PC-3 (cell line): ENCODE data around the gene CFAP221. TPM values are rescaled to one million over a fixed set of nuclear protein-coding genes. Genes with fewer than 3 reads are reported as not detected.

Experiments used
- ATAC-seq: fragments of 200-7000 bp; cut with Tn5 transposase; 2 replicates; pipeline ENCODE4 v1.9.1; 2020; ENCODE audit warnings: mild to moderate bottlenecking, moderate library complexity
- BruUV-seq: library from RNA; stranded (reverse); fragments of 400-500 nt; replicated peaks from 2 replicates; lab custom pipeline; 2021; lab: Mats Ljungman, UMichigan
- CTCF ChIA-PET: fragments of 300-600 bp; sonication (Branson Sonifier 250); formaldehyde crosslinking; loops from one replicate; lab custom pipeline; 2022; ENCODE audit warnings: antibody characterized with exemption; lab: Charles Lee
- POLR2A ChIA-PET: fragments of 300-600 bp; sonication (Branson Sonifier 250); formaldehyde crosslinking; loops from one replicate; lab custom pipeline; 2022; ENCODE audit warnings: antibody characterized with exemption; ENCODE audit not compliant: unreplicated experiment; lab: Charles Lee
- DNase-seq: peaks from one replicate; pipeline ENCODE4 v3.0.0-alpha.2; 2015
- H2AFZ ChIP-seq: fragments of 300-600 bp; sonication (generic); 2 replicates; pipeline ENCODE4 v1.6.0; 2016; ENCODE audit warnings: antibody characterized with exemption, low read length
- H3F3A ChIP-seq: fragments of 300-600 bp; sonication (generic); one replicate; pipeline ENCODE4 v1.6.0; 2017; ENCODE audit warnings: antibody characterized with exemption, low read length, control low read depth, mild to moderate bottlenecking; ENCODE audit not compliant: unreplicated experiment
- H3K27ac ChIP-seq: fragments of 300-600 bp; sonication (generic); 2 replicates; pipeline ENCODE4 v1.5.1; 2016; ENCODE audit warnings: mild to moderate bottlenecking, low read length
- H3K27me3 ChIP-seq: fragments of 300-600 bp; sonication (generic); 2 replicates; pipeline ENCODE4 v1.6.1; 2016; ENCODE audit warnings: low read length, mixed read lengths
- H3K36me3 ChIP-seq: fragments of 300-600 bp; sonication (generic); 2 replicates; pipeline ENCODE4 v1.6.1; 2016; ENCODE audit warnings: low read depth, mixed run types, low read length, mixed read lengths
- H3K4me1 ChIP-seq: fragments of 300-600 bp; sonication (generic); 2 replicates; pipeline ENCODE4 v1.5.1; 2016; ENCODE audit warnings: low read length; ENCODE audit not compliant: insufficient read depth
- H3K4me2 ChIP-seq: fragments of 300-600 bp; sonication (generic); 2 replicates; pipeline ENCODE4 v1.6.0; 2016; ENCODE audit warnings: low read length
- H3K4me3 ChIP-seq: fragments of 300-600 bp; sonication (generic); 2 replicates; pipeline ENCODE4 v1.5.1; 2016; ENCODE audit warnings: mild to moderate bottlenecking, low read length, mixed read lengths
- H3K79me2 ChIP-seq: fragments of 300-600 bp; sonication (generic); 2 replicates; pipeline ENCODE4 v1.6.1; 2017; ENCODE audit warnings: low read length, mixed read lengths
- H3K9ac ChIP-seq: fragments of 300-600 bp; sonication (generic); 2 replicates; pipeline ENCODE4 v1.6.0; 2016; ENCODE audit warnings: mild to moderate bottlenecking, low read length
- H3K9me2 ChIP-seq: fragments of 300-600 bp; sonication (generic); replicated peaks from 2 replicates; pipeline ENCODE4 v1.6.1; 2016; ENCODE audit warnings: mixed run types, low read length, mixed read lengths
- H3K9me3 ChIP-seq: fragments of 300-600 bp; sonication (generic); 2 replicates; pipeline ENCODE4 v1.6.1; 2016; ENCODE audit warnings: low read length, mixed read lengths
- H4K20me1 ChIP-seq: fragments of 300-600 bp; sonication (generic); 2 replicates; pipeline ENCODE4 v1.6.1; 2016; ENCODE audit warnings: low read length, mixed read lengths
- CTCF ChIP-seq: fragments of 300-600 bp; sonication (generic); conservative IDR thresholded peaks from 2 replicates; pipeline ENCODE4 v1.5.1; 2017; ENCODE audit warnings: antibody characterized with exemption, low read depth, mild to moderate bottlenecking, low read length
- EZH2 ChIP-seq: fragments of 300-600 bp; sonication (generic); IDR thresholded peaks from one replicate; pipeline ENCODE4 v1.6.1; 2017; ENCODE audit warnings: antibody characterized with exemption, mild to moderate bottlenecking, low read length; ENCODE audit not compliant: unreplicated experiment
- EZH2phosphoT487 ChIP-seq: fragments of 300-600 bp; sonication (generic); IDR thresholded peaks from 2 replicates; pipeline ENCODE4 v1.6.1; 2018; ENCODE audit warnings: mild to moderate bottlenecking, antibody characterized with exemption, low read length, borderline replicate concordance
- intact Hi-C: fragments of 100-400 bp; cut with micrococcal nuclease; formaldehyde crosslinking; loops from 2 replicates; pipeline ENCODE4 v1.9.0; 2023
- total RNA-seq: library from RNA; depleted of rRNA; stranded (reverse); fragments of >200 nt; gene quantifications from 2 replicates; pipeline ENCODE4 v1.2.3, GENCODE V29; 2014

The CFAP221 gene
- total RNA-seq, 1 experiment from 2014 or later = not detected

GRCh38 chr2:119521433-119522050 is 22.7 kb upstream of the CFAP221 start:
- Histone ChIP-seq H3K27me3 (peaks cover 36% of the 10 kb centered on the region), H3F3A (no peaks in the 10 kb centered on the region), H3K4me2 (no peak overlapping the region), H3K9me3 (no peaks in the 10 kb centered on the region), H4K20me1 (no peaks in the 10 kb centered on the region), H3K4me1 (no peaks in the 10 kb centered on the region), H3K9me2 (no peaks in the 10 kb centered on the region), H3K36me3 (no peaks in the 10 kb centered on the region), H3K4me3 (no peak overlapping the region), H3K9ac (no peak overlapping the region), H3K27ac (no peak overlapping the region), H2AFZ (no peak overlapping the region), H3K79me2 (no peaks in the 10 kb centered on the region)
- TF ChIP-seq EZH2phosphoT487 (no peak), CTCF (no peak), EZH2 (no peak)
- no TSS peak for BruUV-seq
- POLR2A ChIA-PET = no interaction called here
- DNase-seq (no peak), ATAC-seq (no peak)
- intact Hi-C loops = no loop called here
- CTCF ChIA-PET = no interaction called here

GRCh38 chr2:119522671-119523070 is 21.6 kb upstream of the CFAP221 start:
- POLR2A ChIA-PET = no interaction called here
- intact Hi-C loops = no loop called here
- H3K9ac ChIP-seq = no peak overlapping the region
- no peak overlapping the region for H3K27ac ChIP-seq
- no peaks in the 10 kb centered on the region for H3K9me2 ChIP-seq
- BruUV-seq = no TSS peak
- no peak overlapping the region for H2AFZ ChIP-seq
- no peak overlapping the region for H3K4me3 ChIP-seq
- no peaks in the 10 kb centered on the region for H3F3A ChIP-seq
- ATAC-seq (no peak), DNase-seq (no peak)
- no peaks in the 10 kb centered on the region for H3K9me3 ChIP-seq
- CTCF ChIA-PET = no interaction called here
- H3K4me2 ChIP-seq = no peak overlapping the region
- H3K79me2 ChIP-seq = no peaks in the 10 kb centered on the region
- no peaks in the 10 kb centered on the region for H3K4me1 ChIP-seq
- no peaks in the 10 kb centered on the region for H4K20me1 ChIP-seq
- H3K36me3 ChIP-seq = no peaks in the 10 kb centered on the region
- H3K27me3 ChIP-seq = peaks cover 47% of the 10 kb centered on the region
- TF ChIP-seq EZH2 = no peak
- TF ChIP-seq CTCF = no peak
- no peak for TF ChIP-seq EZH2phosphoT487

- BruUV-seq = no TSS peak
- Histone ChIP-seq H3F3A (no peaks in the 10 kb centered on the region), H3K79me2 (no peaks in the 10 kb centered on the region), H3K4me3 (no peak overlapping the region), H3K4me1 (no peaks in the 10 kb centered on the region), H4K20me1 (no peaks in the 10 kb centered on the region), H3K4me2 (no peak overlapping the region), H3K27ac (no peak overlapping the region), H3K9ac (no peak overlapping the region), H2AFZ (no peak overlapping the region), H3K36me3 (no peaks in the 10 kb centered on the region), H3K27me3 (peaks cover 55% of the 10 kb centered on the region), H3K9me3 (no peaks in the 10 kb centered on the region), H3K9me2 (no peaks in the 10 kb centered on the region)
- POLR2A ChIA-PET = no interaction called here
- CTCF ChIA-PET = no interaction called here
- TF ChIP-seq EZH2phosphoT487 = no peak
- no peak for TF ChIP-seq EZH2
- TF ChIP-seq CTCF = no peak
- ATAC-seq (no peak), DNase-seq (no peak)
- intact Hi-C loops = no loop called here
Measured at GRCh38 chr2:119523383-119523951, 20.8 kb upstream of the CFAP221 start.
